ENCODE data around the gene TOX2.
"Not testable (repeated sequence)": the region's sequence is repeated elsewhere in the genome, so short reads cannot be mapped to it uniquely, and the experiment has no call there.

TOX2 gene

GRCh38 chr20:44033344-44033743 lies 118.7 kb downstream of the TOX2 start:
- DNase-seq (ENCODE audit: low read depth, low spot score) = no peak

GRCh38 chr20:44033873-44034272 lies 119.2 kb downstream of the TOX2 start:
- DNase-seq (ENCODE audit: low read depth, low spot score) = no peak

- DNase-seq (ENCODE audit: low read depth, low spot score) = no peak
Measured at GRCh38 chr20:44034451-44034850, 119.8 kb downstream of the TOX2 start.

- no peak for DNase-seq (ENCODE audit: low read depth, low spot score)
Measured at GRCh38 chr20:44034965-44035635, 120.4 kb downstream of the TOX2 start.

- no peak for DNase-seq (ENCODE audit: low read depth, low spot score)
Measured at GRCh38 chr20:44035924-44036323, 121.3 kb downstream of the TOX2 start.

- DNase-seq (ENCODE audit: low read depth, low spot score) = no peak
Measured at GRCh38 chr20:44036441-44036840, 121.8 kb downstream of the TOX2 start.

- DNase-seq (ENCODE audit: low read depth, low spot score) = no peak
Measured at GRCh38 chr20:44038681-44039123, 124.0 kb downstream of the TOX2 start.

- no peak for DNase-seq (ENCODE audit: low read depth, low spot score)
Measured at GRCh38 chr20:44039147-44039546, 124.5 kb downstream of the TOX2 start.

- DNase-seq (ENCODE audit: low read depth, low spot score) = no peak
Measured at GRCh38 chr20:44039741-44040140, 125.1 kb downstream of the TOX2 start.

- DNase-seq (ENCODE audit: low read depth, low spot score) = no peak
Measured at GRCh38 chr20:44040202-44040915, 125.7 kb downstream of the TOX2 start.

- no peak for DNase-seq (ENCODE audit: low read depth, low spot score)
Measured at GRCh38 chr20:44041001-44041400, 126.3 kb downstream of the TOX2 start.

- not testable (repeated sequence) for DNase-seq (ENCODE audit: low read depth, low spot score)
Measured at GRCh38 chr20:44044712-44045111, 130.1 kb downstream of the TOX2 start.

GRCh38 chr20:44050327-44050726 lies 135.7 kb downstream of the TOX2 start:
- no peak for DNase-seq (ENCODE audit: low read depth, low spot score)

- DNase-seq (ENCODE audit: low read depth, low spot score) = no peak
Measured at GRCh38 chr20:44050925-44051660, 136.4 kb downstream of the TOX2 start.

- DNase-seq (ENCODE audit: low read depth, low spot score) = no peak
Measured at GRCh38 chr20:44051661-44052000, 137.0 kb downstream of the TOX2 start.

- DNase-seq (ENCODE audit: low read depth, low spot score) = no peak
Measured at GRCh38 chr20:44052166-44052565, 137.5 kb downstream of the TOX2 start.

- no peak for DNase-seq (ENCODE audit: low read depth, low spot score)
Measured at GRCh38 chr20:44053046-44053445, 138.4 kb downstream of the TOX2 start.

GRCh38 chr20:44054118-44054517 lies 139.5 kb downstream of the TOX2 start:
- no peak for DNase-seq (ENCODE audit: low read depth, low spot score)

- no peak for DNase-seq (ENCODE audit: low read depth, low spot score)
Measured at GRCh38 chr20:44054849-44055248, 140.2 kb downstream of the TOX2 start.

GRCh38 chr20:44056010-44056698 lies 141.5 kb downstream of the TOX2 start:
- DNase-seq (ENCODE audit: low read depth, low spot score) = peak; percentile 25

GRCh38 chr20:44057698-44058675 lies 143.3 kb downstream of the TOX2 start:
- no peak for DNase-seq (ENCODE audit: low read depth, low spot score)

All from activated naive CD8-positive, alpha-beta T cell treated with anti-CD3 and anti-CD28 coated beads, Interleukin-2, amount 50 U/mL, for 16 hours (primary cell).